HG02884 (cell line): ENCODE results near the gene TBC1D28.
"Not testable (repeated sequence)": the region's sequence is repeated elsewhere in the genome, so short reads cannot be mapped to it uniquely, and the experiment has no call there.

ENCODE experiments used
- ATAC-seq: cut with Tn5 transposase; IDR thresholded peaks from one replicate; pipeline ENCODE4 v1.9.1; 2021; ENCODE audit warnings: mild to moderate bottlenecking, moderate library complexity; ENCODE audit not compliant: unreplicated experiment

The TBC1D28 gene

GRCh38 chr17:18617613-18618012 lies 26.6 kb downstream of the TBC1D28 start:
- not testable (repeated sequence) for ATAC-seq

GRCh38 chr17:18613016-18613415 lies 31.2 kb downstream of the TBC1D28 start:
- ATAC-seq, result not testable (repeated sequence)

- ATAC-seq, result not testable (repeated sequence)
Observed at GRCh38 chr17:18593138-18593537, 51.1 kb downstream of the TBC1D28 start.
